NCI-H1436 (cell line): Measurements from ENCODE around the gene ZNF438.
"Not testable (repeated sequence)": the region's sequence is repeated elsewhere in the genome, so short reads cannot be mapped to it uniquely, and the experiment has no call there.

Experiments used
- DNase-seq: peaks from one replicate; lab custom pipeline; 2025; lab: John Stamatoyannopoulos, UW

The ZNF438 gene

DNA sequence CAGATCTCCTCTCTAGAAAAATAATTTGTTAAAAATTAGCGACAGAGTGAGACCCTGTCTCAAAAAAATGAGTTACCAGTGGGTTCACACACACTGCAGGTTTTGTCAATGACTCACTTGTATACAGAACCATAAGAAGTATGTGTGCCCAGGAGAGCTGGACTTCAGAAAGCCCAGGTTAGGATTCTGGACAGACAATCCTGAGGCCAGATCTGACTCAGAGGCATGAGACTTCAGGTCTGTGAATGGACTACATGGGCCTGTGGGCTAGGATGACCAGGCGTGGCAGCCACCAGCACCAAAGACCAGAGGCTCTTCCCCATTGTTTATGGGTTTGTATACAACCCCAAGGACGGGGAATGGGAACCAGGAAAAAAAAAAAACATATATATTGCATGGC, 9.3 kb upstream of the ZNF438 start:
- no peak for DNase-seq

DNA sequence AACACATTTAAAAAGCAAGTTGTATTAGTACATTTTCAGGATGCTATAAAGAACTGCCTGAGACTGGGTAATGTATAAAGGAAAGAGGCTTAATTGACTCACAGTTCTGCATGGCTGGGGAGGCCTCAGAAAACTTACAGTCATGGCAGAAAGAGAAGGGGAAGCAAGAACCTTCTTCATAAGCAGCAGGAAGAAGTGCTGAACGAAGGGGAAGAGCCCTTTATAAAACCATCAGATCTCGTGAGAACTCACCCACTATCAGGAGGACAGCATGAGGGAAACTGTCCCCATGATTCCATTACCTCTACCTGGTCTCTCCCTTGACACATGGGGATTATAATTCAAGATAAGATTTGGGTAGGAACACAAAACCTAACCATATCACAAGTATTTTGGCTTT, 7.3 kb upstream of the ZNF438 start:
- DNase-seq: not testable (repeated sequence)

- no peak for DNase-seq
These were observed 6.1 kb upstream of the ZNF438 start for GRCh38 chr10:31037749-31038148.

DNA sequence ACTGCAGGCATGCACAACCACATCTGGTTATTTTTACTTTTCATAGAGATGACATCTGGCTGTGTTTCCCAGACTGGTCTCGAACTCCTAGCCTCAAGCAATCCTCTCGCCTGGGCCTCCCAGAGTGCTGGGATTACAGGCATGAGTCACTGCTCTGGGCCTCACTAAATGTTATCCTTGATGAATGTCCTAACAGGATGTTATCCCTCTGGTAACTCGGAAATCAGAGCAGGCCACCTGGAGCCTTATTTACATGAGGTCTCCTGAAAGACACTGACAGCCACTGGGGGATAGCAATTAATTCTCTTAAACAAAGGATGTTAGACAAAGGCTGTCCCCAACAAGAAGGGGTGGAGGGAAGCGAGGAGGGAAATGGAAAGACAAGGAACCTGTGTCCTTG, 4.5 kb upstream of the ZNF438 start:
- peak; percentile 12 for DNase-seq

DNA sequence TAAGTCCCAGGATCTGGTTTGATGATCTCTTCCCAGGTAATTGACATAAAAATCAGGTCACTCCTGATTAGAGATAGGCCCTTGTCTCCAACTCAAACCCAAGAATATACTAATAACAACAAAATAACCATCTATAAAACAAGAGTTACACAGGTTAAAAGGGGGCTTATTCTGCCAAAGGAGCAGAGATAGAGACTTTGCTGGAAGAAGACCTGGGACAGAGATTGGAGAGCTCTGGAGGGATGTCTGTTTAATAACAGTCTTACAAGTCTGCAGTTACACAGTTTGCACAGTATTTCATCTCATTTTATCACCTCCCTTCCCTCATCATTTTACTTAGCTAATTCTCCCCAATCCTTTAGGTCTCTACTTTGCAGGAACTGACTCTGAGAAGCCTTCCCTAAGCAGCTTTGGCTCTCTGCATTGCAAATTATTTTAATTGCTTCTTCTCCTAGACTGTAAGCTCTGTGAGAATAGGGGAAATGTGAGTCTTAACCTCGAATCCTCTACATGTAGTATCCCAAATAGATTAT, 3.7 kb upstream of the ZNF438 start:
- no peak for DNase-seq

GRCh38 chr10:31034098-31034909, 2.6 kb upstream of the ZNF438 start:
- DNase-seq: no peak

DNA sequence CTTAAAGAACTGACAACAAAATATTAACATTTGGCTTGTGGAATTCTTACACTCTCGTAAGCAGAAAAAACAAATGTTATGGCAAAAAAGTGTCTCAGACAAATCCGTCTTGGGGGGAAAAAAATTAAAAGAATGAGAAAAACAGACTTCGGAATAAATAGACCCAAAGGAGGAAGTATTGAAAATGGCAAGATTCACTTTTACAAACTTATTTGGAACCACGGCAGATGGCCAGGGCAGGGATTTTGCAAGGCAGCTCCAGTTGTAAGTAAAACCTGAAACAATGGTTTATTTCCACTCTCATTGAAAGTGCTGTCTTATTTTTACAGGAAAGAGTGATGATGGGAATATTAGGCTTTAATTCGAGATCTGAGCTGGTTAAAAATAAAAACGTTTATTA, 1.5 kb upstream of the ZNF438 start:
- DNase-seq: no peak

DNA sequence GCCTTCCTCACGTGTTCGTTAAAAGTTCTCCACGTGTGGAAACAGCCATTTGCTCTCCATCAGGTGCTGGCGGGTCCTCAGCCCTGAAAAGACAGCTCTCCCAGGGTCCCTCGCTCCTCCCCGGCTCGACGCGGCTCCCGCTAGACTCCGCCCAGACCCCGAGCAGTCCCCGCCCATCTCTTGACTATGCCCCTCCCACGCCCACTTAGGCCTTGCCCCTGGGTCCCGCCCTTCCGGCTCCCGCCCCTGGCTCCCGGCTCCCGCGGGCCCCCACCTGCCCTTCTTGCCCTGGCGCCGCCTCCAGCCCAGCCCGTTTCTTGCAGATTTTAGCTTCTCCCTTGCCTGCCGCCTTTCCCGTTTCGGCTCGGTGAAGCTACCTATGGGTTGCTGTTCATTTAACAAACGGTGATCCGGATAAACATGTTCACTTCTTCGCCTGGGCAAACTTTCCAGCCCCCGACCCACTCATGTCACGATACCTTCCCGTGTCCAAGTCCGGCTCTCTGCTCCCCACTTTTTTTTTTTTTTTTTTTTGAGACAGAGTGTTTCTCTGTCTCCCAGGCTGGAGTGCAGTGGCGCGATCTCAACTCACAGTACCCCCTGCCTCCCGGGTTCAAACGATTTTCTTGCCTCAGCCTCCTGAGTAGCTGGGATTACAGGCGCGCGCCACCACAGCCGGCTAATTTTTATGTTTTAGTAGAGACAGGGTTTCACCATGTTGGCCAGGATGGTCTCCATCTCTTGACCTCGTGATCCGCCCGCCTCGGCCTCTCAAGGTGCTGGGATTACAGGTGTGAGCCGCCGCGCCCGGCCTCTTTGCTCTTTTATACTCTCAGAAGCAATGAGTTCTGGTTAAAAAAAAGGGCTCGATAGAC, 830 bp upstream of the ZNF438 start:
- peak; percentile 94 for DNase-seq

DNA sequence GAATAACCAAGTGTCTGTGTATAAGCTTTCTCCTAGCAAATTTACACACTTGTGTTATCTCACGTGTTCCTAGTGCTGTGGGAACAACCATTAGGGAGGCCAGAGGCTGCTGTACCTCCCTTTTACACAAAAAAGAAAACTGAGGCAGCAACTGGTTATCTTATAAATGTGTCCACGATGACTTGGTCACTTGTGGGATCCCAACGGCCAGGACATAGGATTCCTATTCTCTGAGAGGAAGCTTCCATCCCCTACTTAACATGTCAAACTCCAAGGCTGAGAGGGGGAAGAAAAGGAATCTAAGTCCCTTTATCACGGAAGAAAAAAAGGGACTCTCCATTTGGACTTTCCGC, 484 bp downstream of the ZNF438 start:
- no peak for DNase-seq

GRCh38 chr10:31030800-31031199, 865 bp downstream of the ZNF438 start:
- DNase-seq: no peak

DNA sequence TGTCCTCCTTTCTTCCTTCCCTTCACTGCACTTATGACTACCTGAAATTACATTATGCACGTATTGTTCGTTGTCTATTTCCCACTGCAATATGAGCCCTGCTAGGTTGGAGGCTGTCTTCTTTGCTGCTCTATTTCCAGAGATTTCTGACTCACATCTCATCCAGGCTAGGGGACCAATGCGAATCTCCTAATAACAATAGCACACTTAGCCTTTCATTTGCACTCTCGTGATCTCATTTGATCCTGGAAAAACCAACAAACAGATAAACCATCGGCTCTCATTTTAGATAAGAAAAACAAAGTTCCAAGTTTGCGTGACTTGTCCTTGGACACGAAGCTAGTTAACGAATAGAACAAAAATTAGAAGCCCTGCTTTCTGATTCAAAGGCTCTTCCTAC, 1.4 kb downstream of the ZNF438 start:
- no peak for DNase-seq

- no peak for DNase-seq
These were observed 3.6 kb downstream of the ZNF438 start for GRCh38 chr10:31028081-31028480.

- DNase-seq: not testable (repeated sequence)
These were observed 5.4 kb downstream of the ZNF438 start for GRCh38 chr10:31026279-31026678.

DNA sequence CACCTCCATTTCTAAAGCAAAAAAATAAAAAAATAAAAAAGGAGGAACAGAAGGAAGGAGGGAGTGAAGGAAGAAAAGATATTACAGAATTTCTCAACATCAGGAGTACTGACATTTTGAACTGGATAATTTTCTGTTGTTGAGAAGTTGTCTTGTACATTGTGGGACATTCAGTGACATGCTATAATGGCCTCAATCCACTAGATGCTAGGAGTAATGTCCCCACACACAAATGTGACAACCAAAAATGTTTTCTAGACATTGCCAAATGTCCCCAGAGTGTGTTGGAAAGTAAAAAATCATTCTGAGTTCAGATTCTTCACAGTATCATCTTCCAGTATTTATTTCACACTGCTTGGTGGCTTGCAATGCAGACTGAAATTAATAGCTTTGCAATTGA, 6.5 kb downstream of the ZNF438 start:
- DNase-seq: no peak

GRCh38 chr10:31023558-31023957, 8.1 kb downstream of the ZNF438 start:
- no peak for DNase-seq

DNA sequence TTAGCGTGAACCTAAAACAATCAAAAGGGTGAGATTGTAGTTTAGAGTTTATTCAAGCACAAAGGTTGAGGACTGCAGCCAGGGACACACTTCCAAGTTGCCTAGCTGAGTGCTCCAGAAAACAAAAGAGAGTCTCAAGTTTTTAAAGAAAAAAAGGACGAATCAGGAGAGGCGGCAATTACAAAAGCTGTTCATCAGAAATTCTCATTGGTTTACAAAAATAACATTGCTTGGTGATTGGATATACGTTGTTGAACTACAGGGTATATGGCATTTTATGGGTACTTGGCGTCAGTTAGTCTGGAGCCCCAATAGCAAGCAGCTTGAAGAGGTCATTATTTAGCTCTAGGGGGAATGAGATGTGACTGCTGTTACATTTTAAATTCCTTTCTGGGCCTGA, 11.5 kb downstream of the ZNF438 start:
- no peak for DNase-seq

GRCh38 chr10:31018962-31019361, 12.7 kb downstream of the ZNF438 start:
- no peak for DNase-seq

- no peak for DNase-seq
These were observed 13.3 kb downstream of the ZNF438 start for GRCh38 chr10:31018356-31018750.

DNA sequence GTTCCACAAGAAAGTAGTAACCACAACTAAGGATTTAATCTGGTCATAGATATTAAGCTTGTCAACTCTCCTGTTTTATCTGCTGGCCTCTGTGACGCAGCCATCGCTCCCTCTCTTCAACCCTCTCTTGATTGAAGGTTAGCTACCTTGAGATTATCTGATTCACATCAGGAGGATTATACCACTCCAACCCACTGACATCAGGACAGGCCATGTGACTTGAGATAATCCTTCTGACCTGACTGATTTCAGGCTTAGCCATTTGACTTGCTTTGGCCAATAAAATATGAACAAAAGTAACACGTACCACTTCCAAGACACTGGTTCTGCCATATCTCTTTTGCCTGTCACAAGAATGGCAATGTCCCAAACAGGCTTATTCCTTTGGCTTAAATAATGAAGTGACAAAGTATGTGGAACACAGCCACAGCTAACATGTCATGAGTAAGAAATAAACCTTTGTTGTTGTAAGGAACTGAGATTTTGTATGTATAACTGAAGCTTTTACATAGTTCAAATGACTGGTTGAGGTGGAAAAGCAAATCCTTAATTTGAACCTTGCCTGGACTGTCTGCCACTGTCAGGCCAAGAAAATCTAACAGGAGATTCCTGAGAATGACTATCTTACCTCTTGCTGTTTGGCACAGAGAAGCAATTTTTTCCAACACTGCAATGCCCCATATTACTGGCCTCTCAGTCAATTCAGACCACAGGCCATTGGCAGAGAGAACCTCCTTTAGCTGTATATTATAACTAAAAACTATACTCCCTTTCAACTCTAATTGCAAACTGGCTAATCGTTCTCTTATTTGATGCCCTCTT, 13.9 kb downstream of the ZNF438 start:
- DNase-seq: no peak

DNA sequence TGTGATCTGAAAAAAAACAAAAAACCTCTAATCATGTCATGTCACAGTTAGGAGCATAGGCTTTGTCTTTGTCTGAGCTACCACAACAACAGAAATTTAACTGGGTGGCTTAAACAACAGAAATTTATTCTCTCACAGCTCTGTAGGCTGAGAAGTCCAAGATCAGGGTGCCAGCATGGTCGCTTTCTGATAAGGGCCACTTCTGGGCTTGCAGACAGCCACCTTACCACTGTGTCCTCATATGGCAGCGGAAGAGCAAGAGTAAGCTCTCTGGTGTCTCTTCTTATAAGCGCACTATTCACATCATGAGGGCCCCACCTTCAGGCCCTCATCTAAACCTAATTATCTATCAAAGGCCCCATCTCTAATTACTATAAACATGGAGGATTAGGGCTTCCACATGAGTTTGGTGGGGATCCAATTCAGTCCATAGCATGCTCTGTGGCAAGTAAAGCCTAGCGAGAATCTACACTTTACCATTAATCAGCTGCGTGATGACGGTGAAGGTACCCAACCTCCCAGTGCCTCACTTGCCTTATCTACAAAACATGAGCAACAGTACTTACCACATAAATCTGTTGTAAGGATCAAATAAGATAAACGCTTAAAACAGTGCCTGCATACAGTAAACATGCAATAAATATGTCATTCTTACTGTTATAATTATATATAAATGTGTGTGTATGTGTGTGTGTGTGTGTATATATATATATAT, 17.3 kb downstream of the ZNF438 start:
- no peak for DNase-seq

- no peak for DNase-seq
These were observed 18.3 kb downstream of the ZNF438 start for GRCh38 chr10:31013331-31013730.

DNA sequence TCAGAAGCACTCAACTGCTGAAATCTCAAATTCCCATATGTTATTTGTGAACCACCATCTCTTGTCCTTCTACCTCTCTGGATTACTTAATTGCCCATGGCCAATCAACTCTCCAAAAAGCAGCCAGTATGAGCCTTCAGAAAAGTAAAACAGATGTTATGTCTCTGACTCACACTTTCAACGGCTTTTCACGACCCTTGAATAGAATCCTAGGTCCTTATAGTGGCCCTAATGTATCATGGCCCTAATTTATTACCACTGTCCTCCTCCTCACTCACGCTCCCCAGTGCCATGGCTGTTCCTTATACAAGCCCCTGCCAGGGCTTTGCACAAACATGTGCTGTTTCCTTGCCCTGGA, 20.0 kb downstream of the ZNF438 start:
- no peak for DNase-seq
